ENCODE measurements around the gene CFAP73. TPM values are rescaled to one million over a fixed set of nuclear protein-coding genes. Genes with fewer than 3 reads are reported as not detected.

The CFAP73 gene
- total RNA-seq, 2 experiments from 2014 or later, result 0.37 to 0.42 TPM

GRCh38 chr12:113181975-113182374 lies 32.5 kb downstream of the CFAP73 start:
- DNase-seq, result no peak
- ChIA-PET CTCF (interaction anchor here (0.6 kb wide), 1 partner anchor 7 kb away, joined by 3 read pairs; no protein-coding TSS in a partner anchor), POLR2A (no interaction called here)
- Mint-ChIP-seq H3K9me3 (peaks cover 3% of the 10 kb centered on the region), H3K27ac (no peak overlapping the region), H3K4me3 (no peak overlapping the region), H3K4me1 (peaks cover 28% of the 10 kb centered on the region), H3K36me3 (ENCODE audit: low read depth) (peaks cover 43% of the 10 kb centered on the region), H3K27me3 (no peaks in the 10 kb centered on the region)

GRCh38 chr12:113183030-113183589 lies 33.6 kb downstream of the CFAP73 start:
- peaks cover 34% of the 10 kb centered on the region for H3K4me1 Mint-ChIP-seq
- ChIA-PET CTCF (interaction anchor here (0.6 kb wide), 1 partner anchor 8 kb away, joined by 3 read pairs; no protein-coding TSS in a partner anchor), POLR2A (no interaction called here)
- peak overlapping the region; percentile 97 for H3K4me3 Mint-ChIP-seq
- H3K27me3 Mint-ChIP-seq, result no peaks in the 10 kb centered on the region
- H3K9me3 Mint-ChIP-seq, result no peaks in the 10 kb centered on the region
- peak overlapping the region; percentile 76 for H3K27ac Mint-ChIP-seq
- no peak for DNase-seq
- peaks cover 36% of the 10 kb centered on the region for H3K36me3 Mint-ChIP-seq (ENCODE audit: low read depth)

GRCh38 chr12:113184098-113184899 lies 34.8 kb downstream of the CFAP73 start:
- no peaks in the 10 kb centered on the region for H3K27me3 Mint-ChIP-seq
- POLR2A ChIA-PET, result interaction anchor here (0.6 to 0.7 kb wide), 2 partner anchors 24 to 39 kb away, joined by 3 read pairs; no protein-coding TSS in a partner anchor
- DNase-seq, result no peak
- peak overlapping the region; percentile 97 for H3K4me3 Mint-ChIP-seq
- H3K9me3 Mint-ChIP-seq, result no peaks in the 10 kb centered on the region
- CTCF ChIA-PET, result interaction anchor here (0.6 to 3.0 kb wide), 3 partner anchors 10 to 124 kb away, joined by 4 to 16 read pairs (median 5); no protein-coding TSS in a partner anchor
- H3K4me1 Mint-ChIP-seq, result peaks cover 39% of the 10 kb centered on the region
- peak overlapping the region; percentile 97 for H3K27ac Mint-ChIP-seq
- peaks cover 30% of the 10 kb centered on the region for H3K36me3 Mint-ChIP-seq (ENCODE audit: low read depth)

- Mint-ChIP-seq H3K27ac (peak overlapping the region; percentile 97), H3K9me3 (no peaks in the 10 kb centered on the region), H3K36me3 (ENCODE audit: low read depth) (peaks cover 29% of the 10 kb centered on the region), H3K27me3 (no peaks in the 10 kb centered on the region), H3K4me3 (peak overlapping the region; percentile 97), H3K4me1 (peaks cover 41% of the 10 kb centered on the region)
- CTCF ChIA-PET, result interaction anchor here (0.6 to 3.0 kb wide), 4 partner anchors 10 to 124 kb away, joined by 3 to 16 read pairs (median 4); no protein-coding TSS in a partner anchor
- peak; percentile 91 for DNase-seq
- POLR2A ChIA-PET, result no interaction called here
These were observed 35.3 kb downstream of the CFAP73 start for GRCh38 chr12:113184900-113185179.

GRCh38 chr12:113185180-113186032 lies 35.9 kb downstream of the CFAP73 start, which contains the start of the genes DDX54 and RITA1:
DDX54 (minus strand) TSS chr12:113185478; CDS start chr12:113185451, 27 bp downstream.
RITA1 (plus strand) TSS chr12:113185721; CDS start chr12:113186747, 1,026 bp downstream.
- Mint-ChIP-seq H3K4me3 (peak within 1 kb of the TSS; percentile 97), H3K9me3 (no peaks in the 10 kb centered on the region), H3K27me3 (no peaks in the 10 kb centered on the region), H3K27ac (peak within 1 kb of the TSS; percentile 97), H3K4me1 (peaks cover 41% of the 10 kb centered on the region), H3K36me3 (ENCODE audit: low read depth) (peaks cover 24% of the 10 kb centered on the region)
- ChIA-PET POLR2A (no interaction called here), CTCF (interaction anchor here (0.6 to 3.0 kb wide), 5 partner anchors 9 to 123 kb away, joined by 3 to 16 read pairs (median 4); no protein-coding TSS in a partner anchor)
- peak; percentile 74 for DNase-seq

GRCh38 chr12:113186033-113186365 lies 36.5 kb downstream of the CFAP73 start:
- ChIA-PET POLR2A (no interaction called here), CTCF (interaction anchor here (0.5 to 3.0 kb wide), 5 partner anchors 8 to 33 kb away, joined by 3 to 16 read pairs (median 5); no protein-coding TSS in a partner anchor)
- Mint-ChIP-seq H3K27me3 (no peaks in the 10 kb centered on the region), H3K9me3 (no peaks in the 10 kb centered on the region), H3K27ac (peak overlapping the region; percentile 97), H3K36me3 (ENCODE audit: low read depth) (peaks cover 26% of the 10 kb centered on the region), H3K4me3 (peak overlapping the region; percentile 97), H3K4me1 (peaks cover 43% of the 10 kb centered on the region)
- DNase-seq, result no peak

- Mint-ChIP-seq H3K36me3 (ENCODE audit: low read depth) (peaks cover 27% of the 10 kb centered on the region), H3K4me3 (peak overlapping the region; percentile 97), H3K27me3 (no peaks in the 10 kb centered on the region), H3K27ac (peak overlapping the region; percentile 97), H3K4me1 (peaks cover 41% of the 10 kb centered on the region), H3K9me3 (no peaks in the 10 kb centered on the region)
- CTCF ChIA-PET, result interaction anchor here (0.5 to 3.0 kb wide), 6 partner anchors 8 to 34 kb away, joined by 3 to 16 read pairs (median 6); no protein-coding TSS in a partner anchor
- POLR2A ChIA-PET, result no interaction called here
- no peak for DNase-seq
These were observed 37.3 kb downstream of the CFAP73 start for GRCh38 chr12:113186666-113187325.

- DNase-seq, result no peak
- Mint-ChIP-seq H3K27me3 (no peaks in the 10 kb centered on the region), H3K9me3 (no peaks in the 10 kb centered on the region), H3K4me1 (peaks cover 34% of the 10 kb centered on the region), H3K36me3 (ENCODE audit: low read depth) (peaks cover 32% of the 10 kb centered on the region), H3K4me3 (no peak overlapping the region), H3K27ac (no peak overlapping the region)
- ChIA-PET POLR2A (no interaction called here), CTCF (no interaction called here)
These were observed 39.8 kb downstream of the CFAP73 start for GRCh38 chr12:113189361-113189760.

GRCh38 chr12:113190761-113191160 lies 41.2 kb downstream of the CFAP73 start:
- no peak overlapping the region for H3K27ac Mint-ChIP-seq
- no peak for DNase-seq
- peaks cover 31% of the 10 kb centered on the region for H3K4me1 Mint-ChIP-seq
- no peaks in the 10 kb centered on the region for H3K9me3 Mint-ChIP-seq
- ChIA-PET POLR2A (no interaction called here), CTCF (interaction anchor here (0.7 to 1.5 kb wide), 3 partner anchors 13 to 18 kb away, joined by 3 to 4 read pairs (median 3); no protein-coding TSS in a partner anchor)
- no peak overlapping the region for H3K4me3 Mint-ChIP-seq
- peaks cover 29% of the 10 kb centered on the region for H3K36me3 Mint-ChIP-seq (ENCODE audit: low read depth)
- H3K27me3 Mint-ChIP-seq, result no peaks in the 10 kb centered on the region

GRCh38 chr12:113191227-113191626 lies 41.7 kb downstream of the CFAP73 start:
- H3K27ac Mint-ChIP-seq, result no peak overlapping the region
- peaks cover 29% of the 10 kb centered on the region for H3K36me3 Mint-ChIP-seq (ENCODE audit: low read depth)
- H3K9me3 Mint-ChIP-seq, result no peaks in the 10 kb centered on the region
- H3K4me3 Mint-ChIP-seq, result no peak overlapping the region
- no peak for DNase-seq
- no peaks in the 10 kb centered on the region for H3K27me3 Mint-ChIP-seq
- ChIA-PET CTCF (interaction anchor here (0.9 to 1.5 kb wide), 2 partner anchors 14 to 17 kb away, joined by 3 to 4 read pairs; no protein-coding TSS in a partner anchor), POLR2A (no interaction called here)
- H3K4me1 Mint-ChIP-seq, result peaks cover 28% of the 10 kb centered on the region

GRCh38 chr12:113194971-113195391 lies 45.5 kb downstream of the CFAP73 start:
- Mint-ChIP-seq H3K36me3 (ENCODE audit: low read depth) (peaks cover 14% of the 10 kb centered on the region), H3K4me1 (peaks cover 19% of the 10 kb centered on the region), H3K9me3 (no peaks in the 10 kb centered on the region), H3K27me3 (no peaks in the 10 kb centered on the region), H3K27ac (no peak overlapping the region), H3K4me3 (no peak overlapping the region)
- ChIA-PET POLR2A (no interaction called here), CTCF (interaction anchor here (0.9 to 2.0 kb wide), 5 partner anchors 9 to 301 kb away, joined by 3 to 16 read pairs (median 5); partner anchors contain the start of genes DDX54, RITA1 and TPCN1)
- no peak for DNase-seq

- DNase-seq, result no peak
- no peak overlapping the region for H3K4me3 Mint-ChIP-seq
- H3K36me3 Mint-ChIP-seq (ENCODE audit: low read depth), result peaks cover 12% of the 10 kb centered on the region
- H3K27me3 Mint-ChIP-seq, result no peaks in the 10 kb centered on the region
- H3K27ac Mint-ChIP-seq, result peak overlapping the region; percentile 9
- CTCF ChIA-PET, result interaction anchor here (0.9 to 1.6 kb wide), 5 partner anchors 9 to 301 kb away, joined by 3 to 5 read pairs (median 5); partner anchors contain the start of gene TPCN1
- POLR2A ChIA-PET, result no interaction called here
- H3K4me1 Mint-ChIP-seq, result peaks cover 17% of the 10 kb centered on the region
- no peaks in the 10 kb centered on the region for H3K9me3 Mint-ChIP-seq
These were observed 46.1 kb downstream of the CFAP73 start for GRCh38 chr12:113195598-113195997.

All from activated CD4-positive, alpha-beta T cell treated with anti-CD3 and anti-CD28 coated beads, Interleukin-2, amount 10 ng/mL, durations not matched to agents 7 days and 5 days (primary cell).